HG02840 (cell line): ENCODE data around the gene KIAA1549.
"Not testable (repeated sequence)": the region's sequence is repeated elsewhere in the genome, so short reads cannot be mapped to it uniquely, and the experiment has no call there.

Source experiments
- ATAC-seq: cut with Tn5 transposase; IDR thresholded peaks from one replicate; pipeline ENCODE4 v1.9.1; 2021; ENCODE audit warnings: mild to moderate bottlenecking, moderate library complexity, moderate number of reproducible peaks; ENCODE audit not compliant: unreplicated experiment, low FRiP score

The KIAA1549 gene

GRCh38 chr7:138828302-138828701 is 152.9 kb downstream of the KIAA1549 start:
- ATAC-seq, result no peak

GRCh38 chr7:138825049-138825721 is 156.0 kb downstream of the KIAA1549 start:
- ATAC-seq, result no peak

GRCh38 chr7:138822867-138823535 is 158.2 kb downstream of the KIAA1549 start:
- no peak for ATAC-seq

GRCh38 chr7:138821912-138822311 is 159.3 kb downstream of the KIAA1549 start:
- ATAC-seq, result no peak

- ATAC-seq, result no peak
Observed at GRCh38 chr7:138819625-138820024, 161.6 kb downstream of the KIAA1549 start.

GRCh38 chr7:138816650-138817049 is 164.5 kb downstream of the KIAA1549 start:
- ATAC-seq, result no peak

- no peak for ATAC-seq
Observed at GRCh38 chr7:138814816-138815332, 166.3 kb downstream of the KIAA1549 start.

GRCh38 chr7:138813945-138814344 is 167.2 kb downstream of the KIAA1549 start:
- ATAC-seq, result no peak

- not testable (repeated sequence) for ATAC-seq
Observed at GRCh38 chr7:138811327-138811726, 169.9 kb downstream of the KIAA1549 start.

GRCh38 chr7:138809346-138809745 is 171.8 kb downstream of the KIAA1549 start:
- ATAC-seq, result no peak

GRCh38 chr7:138804618-138805017 is 176.6 kb downstream of the KIAA1549 start:
- no peak for ATAC-seq

- no peak for ATAC-seq
Observed at GRCh38 chr7:138802706-138803105, 178.5 kb downstream of the KIAA1549 start.

GRCh38 chr7:138801256-138801655 is 179.9 kb downstream of the KIAA1549 start:
- no peak for ATAC-seq

GRCh38 chr7:138799336-138800000 is 181.7 kb downstream of the KIAA1549 start:
- no peak for ATAC-seq

GRCh38 chr7:138798836-138799235 is 182.4 kb downstream of the KIAA1549 start:
- ATAC-seq, result no peak

- ATAC-seq, result no peak
Observed at GRCh38 chr7:138797715-138798320, 183.4 kb downstream of the KIAA1549 start, which contains the start of the genes ATP6V0A4 and TMEM213. ATP6V0A4 (minus strand) TSS chr7:138798196; CDS start chr7:138771247, 26,949 bp downstream. TMEM213 (plus strand) TSS chr7:138797994; CDS start chr7:138798105, 111 bp downstream.

- not testable (repeated sequence) for ATAC-seq
Observed at GRCh38 chr7:138797046-138797445, 184.1 kb downstream of the KIAA1549 start.

- no peak for ATAC-seq
Observed at GRCh38 chr7:138796038-138796615, 185.1 kb downstream of the KIAA1549 start.

GRCh38 chr7:138785587-138786437 is 195.4 kb downstream of the KIAA1549 start:
- no peak for ATAC-seq
